HFFc6 (cell line): ENCODE measurements around the gene TAF1C. TPM values are rescaled to one million over a fixed set of nuclear protein-coding genes. Genes with fewer than 3 reads are reported as not detected.

Source experiments
- DNase-seq: peaks from one replicate; pipeline ENCODE4 v3.0.0-alpha.2; 2018
- H3K27ac Mint-ChIP-seq: 2 replicates; pipeline ENCODE4 v1.8.0; 2020; ENCODE audit warnings: mild to moderate bottlenecking, mixed read lengths
- H3K27me3 Mint-ChIP-seq: 2 replicates; pipeline ENCODE4 v1.8.0; 2021; ENCODE audit warnings: mild to moderate bottlenecking, moderate library complexity, mixed read lengths; ENCODE audit not compliant: insufficient read depth
- H3K36me3 Mint-ChIP-seq: 2 replicates; pipeline ENCODE4 v1.8.0; 2021; ENCODE audit warnings: low read depth, mixed read lengths
- H3K4me1 Mint-ChIP-seq: 2 replicates; pipeline ENCODE4 v1.8.0; 2020; ENCODE audit warnings: low read depth, mixed read lengths
- H3K4me3 Mint-ChIP-seq: 2 replicates; pipeline ENCODE4 v1.8.0; 2020; ENCODE audit warnings: mild to moderate bottlenecking, moderate library complexity, mixed read lengths
- H3K9me3 Mint-ChIP-seq: 2 replicates; pipeline ENCODE4 v1.8.0; 2020; ENCODE audit warnings: mild to moderate bottlenecking, mixed read lengths
- total RNA-seq, 6 experiments: library from RNA; stranded (reverse); fragmentation: NEBNext Ultra II Directional; extraction: Animal tissue kit (Norgen Biotek cat#: 25700); gene quantifications; 2 replicates in 1 of 6; 3 replicates in 5 of 6; pipeline ENCODE4 v1.2.3, GENCODE V29; 2021
- TF ChIP-seq, protein P1 (sequence below): fragments of 200-600 bp; sonication (generic); IDR thresholded peaks from 2 replicates; pipeline ENCODE4 v1.5.0; 2021; ENCODE audit warnings: antibody characterized with exemption, mild to moderate bottlenecking

Gene TAF1C
- total RNA-seq, 6 experiments from 2014 or later = 22.0 to 30.4 (median 25.7) TPM

GRCh38 chr16:84229471-84229870 is 42.6 kb upstream of the TAF1C start:
- peaks cover 22% of the 10 kb centered on the region for H3K27me3 Mint-ChIP-seq
- peaks cover 37% of the 10 kb centered on the region for H3K4me1 Mint-ChIP-seq
- DNase-seq = no peak
- H3K27ac Mint-ChIP-seq = peak overlapping the region; percentile 3; the same call in 1 of the 2 replicates
- no peak overlapping the region for H3K4me3 Mint-ChIP-seq
- H3K36me3 Mint-ChIP-seq = no peaks in the 10 kb centered on the region
- no peaks in the 10 kb centered on the region for H3K9me3 Mint-ChIP-seq
- TF ChIP-seq, protein P1, sequence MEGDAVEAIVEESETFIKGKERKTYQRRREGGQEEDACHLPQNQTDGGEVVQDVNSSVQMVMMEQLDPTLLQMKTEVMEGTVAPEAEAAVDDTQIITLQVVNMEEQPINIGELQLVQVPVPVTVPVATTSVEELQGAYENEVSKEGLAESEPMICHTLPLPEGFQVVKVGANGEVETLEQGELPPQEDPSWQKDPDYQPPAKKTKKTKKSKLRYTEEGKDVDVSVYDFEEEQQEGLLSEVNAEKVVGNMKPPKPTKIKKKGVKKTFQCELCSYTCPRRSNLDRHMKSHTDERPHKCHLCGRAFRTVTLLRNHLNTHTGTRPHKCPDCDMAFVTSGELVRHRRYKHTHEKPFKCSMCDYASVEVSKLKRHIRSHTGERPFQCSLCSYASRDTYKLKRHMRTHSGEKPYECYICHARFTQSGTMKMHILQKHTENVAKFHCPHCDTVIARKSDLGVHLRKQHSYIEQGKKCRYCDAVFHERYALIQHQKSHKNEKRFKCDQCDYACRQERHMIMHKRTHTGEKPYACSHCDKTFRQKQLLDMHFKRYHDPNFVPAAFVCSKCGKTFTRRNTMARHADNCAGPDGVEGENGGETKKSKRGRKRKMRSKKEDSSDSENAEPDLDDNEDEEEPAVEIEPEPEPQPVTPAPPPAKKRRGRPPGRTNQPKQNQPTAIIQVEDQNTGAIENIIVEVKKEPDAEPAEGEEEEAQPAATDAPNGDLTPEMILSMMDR = no peak

DNA sequence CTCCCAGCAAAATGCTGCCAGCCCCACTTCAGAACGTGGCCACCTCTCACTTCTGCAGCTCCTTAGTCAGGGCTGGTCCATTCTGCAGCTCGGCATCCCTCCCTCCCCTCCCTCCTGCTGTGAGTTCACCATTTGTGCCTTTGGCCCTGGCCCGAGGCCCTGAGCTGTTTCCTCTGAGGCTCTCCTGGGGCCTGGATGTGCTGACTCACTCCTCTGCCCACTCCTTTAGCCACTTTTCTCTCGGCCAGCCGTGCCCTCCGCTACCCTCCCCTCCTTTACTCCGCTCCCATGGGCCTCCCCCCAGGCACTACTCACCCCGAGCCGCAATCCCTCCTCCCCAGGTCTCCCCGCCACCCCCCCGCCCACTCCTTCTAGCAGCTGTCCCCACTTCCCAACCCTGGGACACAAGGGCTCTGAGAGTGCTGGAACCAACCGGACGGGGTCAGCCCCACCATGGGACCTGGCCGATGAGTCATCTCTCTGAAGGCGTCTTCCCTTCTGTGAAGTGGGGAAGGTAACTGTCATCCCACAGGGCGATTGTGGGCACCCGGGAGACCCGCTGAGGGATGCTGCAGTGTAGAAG is 41.5 kb upstream of the TAF1C start:
- no peaks in the 10 kb centered on the region for H3K36me3 Mint-ChIP-seq
- TF ChIP-seq, protein P1 = no peak

DNA sequence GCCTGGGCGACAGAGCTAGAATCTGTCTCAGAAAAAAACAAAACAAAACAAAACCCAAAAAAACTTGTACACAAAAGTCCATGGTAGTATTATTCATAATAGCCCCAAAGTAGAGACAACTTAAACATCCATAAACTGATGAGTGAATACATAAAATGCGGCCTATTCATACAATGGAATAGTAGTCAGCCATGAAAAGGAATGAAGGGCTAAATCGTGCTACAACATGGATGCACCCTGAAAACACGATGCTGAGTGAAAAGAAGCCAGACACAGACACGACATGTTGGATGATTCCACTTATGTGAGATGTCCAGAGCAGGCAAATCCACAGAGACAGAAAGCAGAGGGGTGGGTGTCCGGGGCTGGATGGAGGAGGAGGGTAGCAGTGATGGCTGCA is 40.7 kb upstream of the TAF1C start:
- Mint-ChIP-seq H3K4me3 (peak overlapping the region; percentile 60; the same call in 1 of the 2 replicates), H3K4me1 (peaks cover 45% of the 10 kb centered on the region), H3K27ac (peak overlapping the region; percentile 2; the same call in 1 of the 2 replicates), H3K27me3 (peaks cover 12% of the 10 kb centered on the region), H3K36me3 (no peaks in the 10 kb centered on the region), H3K9me3 (no peaks in the 10 kb centered on the region)
- TF ChIP-seq, protein P1 = no peak
- DNase-seq = no peak

More for the DNA sequence above, 41.5 kb upstream of the TAF1C start:
- Mint-ChIP-seq H3K4me3 (peak overlapping the region; percentile 60; the same call in 1 of the 2 replicates), H3K27me3 (peaks cover 12% of the 10 kb centered on the region), H3K9me3 (no peaks in the 10 kb centered on the region), H3K27ac (peak overlapping the region; percentile 85), H3K4me1 (peaks cover 43% of the 10 kb centered on the region)
- DNase-seq = peak; percentile 87

DNA sequence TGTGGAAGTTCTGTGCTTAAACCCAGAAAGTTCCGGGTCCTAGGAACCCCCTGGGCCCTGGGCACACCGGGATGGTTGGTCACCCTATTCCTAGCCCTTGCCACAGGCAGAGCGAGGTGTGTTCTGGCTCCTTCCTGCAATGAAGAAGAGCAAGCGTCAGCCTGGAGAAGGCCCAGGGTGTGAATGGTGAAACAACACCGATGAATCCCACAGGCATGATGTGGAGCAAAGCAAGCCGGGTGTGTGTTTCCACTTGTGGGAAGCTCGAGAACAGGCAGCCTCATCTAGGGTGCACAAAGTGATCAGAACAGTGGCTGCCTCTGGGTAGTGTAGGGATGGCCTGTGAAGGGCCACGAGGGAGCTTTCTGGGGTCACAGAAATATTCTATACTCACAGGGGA is 39.2 kb upstream of the TAF1C start:
- peaks cover 10% of the 10 kb centered on the region for H3K27me3 Mint-ChIP-seq
- H3K27ac Mint-ChIP-seq = peak overlapping the region; percentile 52; the same call in 1 of the 2 replicates
- 0 out of 2 replicates have a peak, but pooled peaks cover under 1% of the 10 kb centered on the region for H3K36me3 Mint-ChIP-seq

DNA sequence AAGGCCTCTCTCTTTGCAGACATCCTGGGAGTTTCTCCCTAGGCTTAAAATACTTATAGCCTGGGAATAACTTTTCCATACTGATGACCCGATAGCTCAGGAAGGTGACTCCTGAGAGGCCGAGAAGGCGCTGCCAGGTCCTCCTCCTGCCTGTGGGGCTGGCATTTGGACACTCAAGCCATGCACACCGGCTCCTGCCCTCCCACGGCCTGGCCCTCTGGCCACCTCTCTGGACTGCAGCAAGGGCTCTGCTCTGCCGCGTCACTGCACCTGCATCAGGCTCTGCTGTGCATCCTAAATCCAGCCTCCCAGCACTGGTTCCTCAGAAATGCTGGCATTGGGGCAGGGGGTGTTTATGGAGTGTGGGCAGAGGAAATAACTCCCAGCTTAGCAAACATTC is 38.7 kb upstream of the TAF1C start:
- Mint-ChIP-seq H3K4me3 (no peak overlapping the region; the same call in 1 of the 2 replicates), H3K9me3 (no peaks in the 10 kb centered on the region), H3K27ac (peak overlapping the region; percentile 52; the same call in 1 of the 2 replicates), H3K36me3 (0 out of 2 replicates have a peak, but pooled peaks cover 4% of the 10 kb centered on the region), H3K27me3 (peaks cover 10% of the 10 kb centered on the region), H3K4me1 (peaks cover 51% of the 10 kb centered on the region)
- no peak for DNase-seq
- TF ChIP-seq, protein P1 = no peak

More for the DNA sequence above, 39.2 kb upstream of the TAF1C start:
- Mint-ChIP-seq H3K4me1 (peaks cover 46% of the 10 kb centered on the region), H3K4me3 (no peak overlapping the region; the same call in 1 of the 2 replicates), H3K9me3 (no peaks in the 10 kb centered on the region)
- TF ChIP-seq, protein P1 = no peak
- peak; percentile 60 for DNase-seq
